Osteoblast (primary cell): ENCODE data around the gene NHLH2. TPM values are rescaled to one million over a fixed set of nuclear protein-coding genes. Genes with fewer than 3 reads are reported as not detected.

ENCODE experiments used
- DNase-seq: peaks from one replicate; pipeline ENCODE4 v3.0.0; 2011; ENCODE audit warnings: low spot score, mixed read lengths; ENCODE audit not compliant: insufficient read length; ENCODE audit errors: missing footprints
- H2AFZ ChIP-seq: 2 replicates; pipeline ENCODE4 v1.6.0; 2011; ENCODE audit warnings: mild to moderate bottlenecking, low read length
- H3K27ac ChIP-seq: 2 replicates; pipeline ENCODE4 v1.5.1; 2011; ENCODE audit warnings: mild to moderate bottlenecking, low read depth, low read length, moderate library complexity
- H3K27me3 ChIP-seq: 2 replicates; pipeline ENCODE4 v1.6.0; 2012; ENCODE audit warnings: mild to moderate bottlenecking, control low read depth, inconsistent platforms, low read length, moderate library complexity; ENCODE audit not compliant: insufficient read depth
- H3K36me3 ChIP-seq: 2 replicates; pipeline ENCODE4 v1.5.1; 2011; ENCODE audit warnings: mild to moderate bottlenecking, low read length, control low read depth, moderate library complexity; ENCODE audit not compliant: insufficient read depth
- H3K4me1 ChIP-seq: 2 replicates; pipeline ENCODE4 v1.5.1; 2011; ENCODE audit warnings: mild to moderate bottlenecking, low read length, control low read depth, moderate library complexity; ENCODE audit not compliant: insufficient read depth
- H3K4me2 ChIP-seq: 2 replicates; pipeline ENCODE4 v1.6.0; 2011; ENCODE audit warnings: mild to moderate bottlenecking, low read length; ENCODE audit not compliant: insufficient read depth
- H3K4me3 ChIP-seq: fragments of 200-600 bp; sonication (generic); 3 replicates; pipeline ENCODE4 v1.5.1; 2012; ENCODE audit warnings: mild to moderate bottlenecking, low read length, inconsistent platforms; ENCODE audit not compliant: insufficient read depth
- H3K79me2 ChIP-seq: 2 replicates; pipeline ENCODE4 v1.6.0; 2012; ENCODE audit warnings: mild to moderate bottlenecking, low read length, control low read depth, inconsistent platforms; ENCODE audit not compliant: insufficient read depth
- H3K9me3 ChIP-seq: 2 replicates; pipeline ENCODE4 v1.5.1; 2011; ENCODE audit warnings: low read depth, low read length, control low read depth
- H4K20me1 ChIP-seq: 2 replicates; pipeline ENCODE4 v1.6.0; 2012; ENCODE audit warnings: mild to moderate bottlenecking, low read length, control low read depth; ENCODE audit not compliant: insufficient read depth
- CTCF ChIP-seq: IDR thresholded peaks from 2 replicates; pipeline ENCODE4 v1.5.1; 2011; ENCODE audit warnings: mild to moderate bottlenecking, low read depth, low read length, moderate library complexity; ENCODE audit errors: extremely low read depth
- total RNA-seq: library from RNA; depleted of rRNA; stranded (reverse); fragments of >200 nt; gene quantifications from 2 replicates; pipeline ENCODE4 v1.2.3, GENCODE V29; 2012

The NHLH2 gene
- total RNA-seq, 1 donor, result not detected

- no peak overlapping the region for H2AFZ ChIP-seq
- no peak overlapping the region for H3K4me3 ChIP-seq
- no peaks in the 10 kb centered on the region for H3K79me2 ChIP-seq
- no peaks in the 10 kb centered on the region for H3K4me1 ChIP-seq
- H4K20me1 ChIP-seq, result no peaks in the 10 kb centered on the region
- no peak overlapping the region for H3K27ac ChIP-seq
- no peaks in the 10 kb centered on the region for H3K36me3 ChIP-seq
- no peak for TF ChIP-seq CTCF
- no peak overlapping the region for H3K4me2 ChIP-seq
- peaks cover 17% of the 10 kb centered on the region for H3K27me3 ChIP-seq
- H3K9me3 ChIP-seq, result no peaks in the 10 kb centered on the region
- DNase-seq, result no peak
These were observed 50.6 kb downstream of the NHLH2 start for GRCh38 chr1:115790356-115790755.

Other genes with a start within 250 kb of the NHLH2 start
- 11.2 and 13.3 TPM in 2 replicates for gene VANGL1, start 199.2 kb downstream of the NHLH2 start, total RNA-seq
- not detected in 2 replicates for gene CASQ2, start 72.4 kb downstream of the NHLH2 start, total RNA-seq
- gene SLC22A15, start 135.4 kb upstream of the NHLH2 start, total RNA-seq, result 14.5 and 16.2 TPM in 2 replicates